Aorta (tissue), 5 donors: ENCODE results near the gene TRERF1. TPM values are rescaled to one million over a fixed set of nuclear protein-coding genes. Genes with fewer than 3 reads are reported as not detected.

ENCODE experiments used
- ATAC-seq: fragments of 200-7000 bp; cut with Tn5 transposase; one replicate; pipeline ENCODE4 v1.9.1; 2022; ENCODE audit warnings: moderate library complexity; ENCODE audit not compliant: low FRiP score
- DNase-seq, 2 donors: peaks; one replicate each; pipeline ENCODE4 v3.0.0-alpha.2; 2020
- H3K27ac ChIP-seq, 2 donors: one replicate each; pipeline ENCODE4 v1.5.1; 2013; ENCODE audit warnings: low read length in 2 of 2, mild to moderate bottlenecking in 2 of 2, moderate library complexity in 2 of 2, control low read depth in 1 of 2, inconsistent platforms in 1 of 2, low read depth in 1 of 2
- H3K27me3 ChIP-seq, 2 donors: one replicate each; pipeline ENCODE4 v1.6.1; 2013; ENCODE audit warnings: control low read depth in 1 of 2, low read length in 1 of 2, mild to moderate bottlenecking in 1 of 2, moderate library complexity in 1 of 2; ENCODE audit not compliant: insufficient read depth in 2 of 2, control insufficient read depth in 1 of 2
- H3K36me3 ChIP-seq, 2 donors: one replicate each; pipeline ENCODE4 v1.6.1; 2013; ENCODE audit warnings: control low read depth in 1 of 2, low read length in 1 of 2, mild to moderate bottlenecking in 1 of 2; ENCODE audit not compliant: insufficient read depth in 2 of 2, control insufficient read depth in 1 of 2
- H3K4me1 ChIP-seq, 2 donors: one replicate each; pipeline ENCODE4 v1.6.1; 2013; ENCODE audit warnings: low read length in 2 of 2, control low read depth in 1 of 2, mild to moderate bottlenecking in 1 of 2, moderate library complexity in 1 of 2; ENCODE audit not compliant: insufficient read depth in 2 of 2, control insufficient read depth in 1 of 2
- H3K4me3 ChIP-seq, 2 donors: one replicate each; pipeline ENCODE4 v1.5.1; 2013; ENCODE audit warnings: low read length in 2 of 2, control low read depth in 1 of 2, mild to moderate bottlenecking in 1 of 2
- H3K9me3 ChIP-seq: one replicate; pipeline ENCODE4 v1.6.1; 2013; ENCODE audit warnings: mild to moderate bottlenecking, low read length; ENCODE audit not compliant: control insufficient read depth
- WGBS, 2 donors: extraction: QIAGEN DNeasy Blood & Tissue Kit; methylation state at CpG; one replicate each; pipeline ENCODE4 v1.1.7; 2013; 5-methylcytosine and 5-hydroxymethylcytosine counted together
- intact Hi-C, 2 donors: fragments of 100-400 bp; cut with DNase I; formaldehyde crosslinking; loops; one replicate each; pipeline versions ENCODE4 v1.14.2 to v1.15.0; 2022
- polyA plus RNA-seq, 2 donors: library from polyadenylated mRNA; stranded (reverse); fragments of 200-250 nt; gene quantifications; one replicate each; pipeline ENCODE4 v1.2.3, GENCODE V29; 2013
- total RNA-seq, 2 donors: library from RNA; stranded (reverse); fragmentation: NEBNext Ultra II Directional; extraction: Animal tissue kit (Norgen Biotek cat#: 25700); gene quantifications; one replicate each; pipeline ENCODE4 v1.2.1, GENCODE V29; 2021
- donor health status: healthy with polysubstance abuse.
- donor health status: Bipolar disorder and iron deficiency.
- donor health status: DM: no; HTN: no; CAD: no.
- donor health status: DM: no; HTN: no; CAD: no.
- donor health status: DM: yes; HTN: yes; CAD: no.

The TRERF1 gene
- total and polyA plus RNA-seq, 4 donors, result 0.50 to 9.5 (median 2.2) TPM

- H3K27ac ChIP-seq, result no peak overlapping the region
- H3K9me3 ChIP-seq, result no peaks in the 10 kb centered on the region
- peaks cover 0 to 3% of the 10 kb centered on the region in 2 donors for H3K36me3 ChIP-seq
- WGBS, 2 donors, result 84 to 85% methylated on average over 5 of the region's 5 CpGs
- H3K27me3 ChIP-seq, result no peaks in the 10 kb centered on the region
- DNase-seq, result peak in 1 of 2 donors; percentile 9
- intact Hi-C loops, result no loop called here
- no peak overlapping the region for H3K4me3 ChIP-seq
- no peaks in the 10 kb centered on the region for H3K4me1 ChIP-seq
- no peak for ATAC-seq
These were observed 209.8 kb downstream of the TRERF1 start for GRCh38 chr6:42241915-42242314.

GRCh38 chr6:42239736-42240375, 211.9 kb downstream of the TRERF1 start:
- H3K9me3 ChIP-seq, result no peaks in the 10 kb centered on the region
- no peaks in the 10 kb centered on the region for H3K27me3 ChIP-seq
- H3K36me3 ChIP-seq, result peaks cover 0 to 6% of the 10 kb centered on the region in 2 donors
- intact Hi-C loops, result no loop called here
- H3K27ac ChIP-seq, result no peak overlapping the region
- H3K4me1 ChIP-seq, result no peaks in the 10 kb centered on the region
- 90 to 92% methylated on average over 7 of the region's 7 CpGs for WGBS, 2 donors
- H3K4me3 ChIP-seq, result no peak overlapping the region
- DNase-seq (peak in 1 of 2 donors; percentile 67), ATAC-seq (peak; percentile 48)

GRCh38 chr6:42239333-42239732, 212.4 kb downstream of the TRERF1 start:
- Histone ChIP-seq H3K9me3 (no peaks in the 10 kb centered on the region), H3K36me3 (peaks cover 0 to 6% of the 10 kb centered on the region in 2 donors), H3K27ac (no peak overlapping the region), H3K4me3 (no peak overlapping the region), H3K27me3 (no peaks in the 10 kb centered on the region), H3K4me1 (no peaks in the 10 kb centered on the region)
- intact Hi-C loops, result no loop called here
- DNase-seq (peak in 1 of 2 donors; percentile 21), ATAC-seq (no peak)
- 92 to 94% methylated on average over 5 of the region's 5 CpGs for WGBS, 2 donors

GRCh38 chr6:42237857-42238256, 213.9 kb downstream of the TRERF1 start:
- H3K27ac ChIP-seq, result no peak overlapping the region
- peaks cover 0 to 6% of the 10 kb centered on the region in 2 donors for H3K36me3 ChIP-seq
- no peak for DNase-seq
- no peak for ATAC-seq
- H3K4me1 ChIP-seq, result no peaks in the 10 kb centered on the region
- no peak overlapping the region for H3K4me3 ChIP-seq
- no peaks in the 10 kb centered on the region for H3K9me3 ChIP-seq
- no peaks in the 10 kb centered on the region for H3K27me3 ChIP-seq
- WGBS, 2 donors, result 98 to 100% methylated on average over 1 of the region's 1 CpG
- intact Hi-C loops, result no loop called here

- Histone ChIP-seq H3K4me3 (no peak overlapping the region), H3K36me3 (peaks cover 0 to 3% of the 10 kb centered on the region in 2 donors), H3K27me3 (no peaks in the 10 kb centered on the region), H3K9me3 (no peaks in the 10 kb centered on the region), H3K27ac (no peak overlapping the region), H3K4me1 (no peaks in the 10 kb centered on the region)
- intact Hi-C loops, result no loop called here
- WGBS, 2 donors, result 84% methylated on average over 5 of the region's 5 CpGs
- DNase-seq (peak in 1 of 2 donors; percentile 19), ATAC-seq (no peak)
These were observed 214.8 kb downstream of the TRERF1 start for GRCh38 chr6:42236682-42237473.

GRCh38 chr6:42236030-42236429, 215.7 kb downstream of the TRERF1 start:
- intact Hi-C loops, result no loop called here
- ATAC-seq (no peak), DNase-seq (peak in 1 of 2 donors; percentile 60)
- Histone ChIP-seq H3K36me3 (peaks cover 0 to 3% of the 10 kb centered on the region in 2 donors), H3K9me3 (no peaks in the 10 kb centered on the region), H3K4me3 (no peak overlapping the region), H3K4me1 (no peaks in the 10 kb centered on the region), H3K27ac (no peak overlapping the region), H3K27me3 (no peaks in the 10 kb centered on the region)
- WGBS, 2 donors, result 81 to 84% methylated on average over 8 to 9 of the region's 9 CpGs

GRCh38 chr6:42232035-42232434, 219.7 kb downstream of the TRERF1 start:
- H3K4me1 ChIP-seq, result no peaks in the 10 kb centered on the region
- intact Hi-C loops, result no loop called here
- H3K27ac ChIP-seq, result no peak overlapping the region
- ATAC-seq (no peak), DNase-seq (no peak)
- no peaks in the 10 kb centered on the region for H3K9me3 ChIP-seq
- no peak overlapping the region for H3K4me3 ChIP-seq
- WGBS, 2 donors, result 96 to 98% methylated on average over 3 of the region's 3 CpGs
- peaks cover 0 to 3% of the 10 kb centered on the region in 2 donors for H3K36me3 ChIP-seq
- no peaks in the 10 kb centered on the region for H3K27me3 ChIP-seq

- Histone ChIP-seq H3K4me3 (no peak overlapping the region), H3K36me3 (no peaks in the 10 kb centered on the region), H3K27ac (no peak overlapping the region), H3K27me3 (no peaks in the 10 kb centered on the region), H3K9me3 (no peaks in the 10 kb centered on the region), H3K4me1 (no peaks in the 10 kb centered on the region)
- DNase-seq (peak in 1 of 2 donors; percentile 37), ATAC-seq (no peak)
- intact Hi-C loops, result no loop called here
- 80 to 81% methylated on average over 8 of the region's 8 CpGs for WGBS, 2 donors
These were observed 221.1 kb downstream of the TRERF1 start for GRCh38 chr6:42230345-42231321.
